SKM-1 (cell line): ENCODE data around the gene NPIPA3.
"Not testable (repeated sequence)": the region's sequence is repeated elsewhere in the genome, so short reads cannot be mapped to it uniquely, and the experiment has no call there.

Experiments
- DNase-seq: peaks from one replicate; lab custom pipeline; 2025; ENCODE audit not compliant: unreplicated experiment; lab: John Stamatoyannopoulos, UW

The NPIPA3 gene

GRCh38 chr16:14703156-14704011 is at the start of gene NPIPA3:
Gene NPIPA3 (plus strand): TSS chr16:14703411. CDS start chr16:14708944, 5,533 bp downstream.
- not testable (repeated sequence) for DNase-seq

GRCh38 chr16:14658063-14658462 is 45.1 kb upstream of the NPIPA3 start:
- DNase-seq: no peak

- DNase-seq: no peak
These were observed 35.6 kb upstream of the NPIPA3 start for GRCh38 chr16:14667347-14668266.

- DNase-seq: no peak
These were observed 34.5 kb upstream of the NPIPA3 start for GRCh38 chr16:14668556-14669223.

GRCh38 chr16:14669776-14670175 is 33.4 kb upstream of the NPIPA3 start:
- DNase-seq: no peak

- no peak for DNase-seq
These were observed 30.7 kb upstream of the NPIPA3 start for GRCh38 chr16:14672403-14672971.

GRCh38 chr16:14676633-14677032 is 26.6 kb upstream of the NPIPA3 start:
- no peak for DNase-seq

- no peak for DNase-seq
These were observed 25.6 kb upstream of the NPIPA3 start for GRCh38 chr16:14677627-14678026.

- no peak for DNase-seq
These were observed 24.3 kb upstream of the NPIPA3 start for GRCh38 chr16:14678748-14679497.

GRCh38 chr16:14680396-14680795 is 22.8 kb upstream of the NPIPA3 start:
- DNase-seq: not testable (repeated sequence)

- no peak for DNase-seq
These were observed 22.1 kb upstream of the NPIPA3 start for GRCh38 chr16:14681115-14681514.

GRCh38 chr16:14682121-14682520 is 21.1 kb upstream of the NPIPA3 start:
- DNase-seq: no peak

GRCh38 chr16:14685870-14686793 is 17.1 kb upstream of the NPIPA3 start:
- DNase-seq: not testable (repeated sequence)

- not testable (repeated sequence) for DNase-seq
These were observed 9.1 kb upstream of the NPIPA3 start, which contains the start of gene PLA2G10 for GRCh38 chr16:14694129-14694528. Gene PLA2G10 (minus strand): TSS chr16:14694308. CDS start chr16:14694229, 79 bp downstream.

- DNase-seq: not testable (repeated sequence)
These were observed 1.4 kb upstream of the NPIPA3 start for GRCh38 chr16:14701859-14702258.

GRCh38 chr16:14702672-14703071 is 539 bp upstream of the NPIPA3 start:
- not testable (repeated sequence) for DNase-seq

- not testable (repeated sequence) for DNase-seq
These were observed 30.0 kb downstream of the NPIPA3 start for GRCh38 chr16:14733233-14733632.

- DNase-seq: not testable (repeated sequence)
These were observed 37.7 kb downstream of the NPIPA3 start for GRCh38 chr16:14740832-14741385.
